ENCODE data around the gene PDCD1LG2. TPM values are rescaled to one million over a fixed set of nuclear protein-coding genes. Genes with fewer than 3 reads are reported as not detected.

Gene PDCD1LG2
- total RNA-seq, 1 donor from 2014 or later, result 0.32 TPM

DNA sequence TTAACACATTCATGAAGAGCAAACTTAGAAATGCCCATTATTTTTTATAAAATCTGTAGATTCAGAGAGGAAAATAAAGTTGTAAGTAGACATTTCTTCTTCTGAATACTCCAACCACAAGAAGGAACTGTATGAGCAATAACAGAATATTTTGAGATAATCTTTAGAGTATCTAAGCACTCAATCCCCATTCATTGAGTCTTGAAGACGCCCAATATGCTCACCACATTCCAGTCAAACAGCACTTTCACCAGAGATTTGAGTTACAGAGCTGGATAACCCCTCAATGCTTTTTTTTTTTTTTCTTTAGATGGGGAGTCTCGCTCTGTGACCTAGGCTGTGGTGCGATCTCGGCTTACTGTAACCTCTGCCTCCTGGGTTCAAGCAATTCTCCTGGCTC, 103.9 kb downstream of the PDCD1LG2 start:
- ATAC-seq, result no peak

DNA sequence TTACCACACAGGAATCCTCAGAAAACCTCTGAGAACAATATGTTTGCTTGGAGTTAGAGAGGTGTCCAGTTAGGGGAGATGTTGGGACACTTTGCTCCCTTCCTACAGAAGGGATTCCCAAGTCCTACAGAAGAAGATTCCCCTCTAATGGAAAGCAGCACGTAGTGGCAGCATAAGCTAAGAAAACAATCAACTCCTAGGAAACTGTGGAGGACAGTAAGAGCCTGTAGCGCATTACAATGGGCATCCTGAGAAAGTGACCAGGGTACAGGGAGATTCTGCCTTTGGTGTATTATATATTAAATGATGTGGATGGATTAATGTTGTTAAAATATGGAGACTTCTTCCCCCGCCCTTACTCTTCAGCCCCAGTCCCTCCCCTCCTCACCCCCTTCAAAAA, 104.7 kb downstream of the PDCD1LG2 start:
- no peak for ATAC-seq

DNA sequence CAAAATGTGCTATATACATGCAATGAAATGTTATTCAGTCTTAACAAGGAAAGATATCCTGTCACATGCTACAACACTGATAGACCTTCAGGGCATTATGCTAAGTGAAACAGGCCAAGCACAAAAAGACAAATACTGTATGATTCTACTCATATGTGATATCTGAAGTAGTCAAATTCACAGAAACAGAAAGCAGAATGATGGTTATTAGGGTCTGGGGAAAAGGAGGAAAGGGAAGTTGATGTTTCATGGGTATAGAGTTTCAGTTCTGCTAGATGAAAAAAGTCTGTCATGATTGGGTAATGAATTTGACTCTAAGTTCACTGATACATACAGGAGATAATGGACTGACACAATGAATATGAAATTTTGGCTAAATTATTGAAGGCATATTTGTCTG, 107.4 kb downstream of the PDCD1LG2 start:
- ATAC-seq, result peak; percentile 14

DNA sequence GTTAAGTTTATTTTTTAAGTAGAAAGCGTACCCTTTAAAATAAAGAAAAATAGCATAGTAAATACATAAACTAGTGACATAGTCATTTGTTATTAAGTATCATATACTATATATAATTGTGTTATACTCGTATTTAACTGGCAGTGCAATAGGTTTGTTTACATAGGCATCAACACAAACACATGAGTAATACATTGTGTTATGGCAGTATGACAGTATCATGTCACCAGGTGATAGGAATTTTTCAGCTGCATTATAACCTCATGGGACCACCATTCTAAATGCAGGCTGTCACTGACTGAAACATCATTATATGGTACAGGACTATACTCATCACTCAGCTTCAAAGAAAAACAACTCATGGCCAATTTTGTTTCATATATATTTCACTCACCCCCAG, 110.2 kb downstream of the PDCD1LG2 start:
- ATAC-seq, result no peak

Other genes starting within 250 kb of the PDCD1LG2 start
- gene RLN2, start 205.8 kb upstream of the PDCD1LG2 start, total RNA-seq, result not detected
- not detected for gene RLN1, start 170.7 kb upstream of the PDCD1LG2 start, total RNA-seq
- 28.1 TPM for gene PLGRKT, start 72.6 kb upstream of the PDCD1LG2 start, total RNA-seq
- 1.5 TPM for gene CD274, start 60.0 kb upstream of the PDCD1LG2 start, total RNA-seq
- 14.1 TPM for gene RIC1, start 118.6 kb downstream of the PDCD1LG2 start, total RNA-seq